Osteocyte (in vitro differentiated cells): Measurements from ENCODE around the gene PIWIL1. TPM values are rescaled to one million over a fixed set of nuclear protein-coding genes. Genes with fewer than 3 reads are reported as not detected.

ENCODE experiments used
- DNase-seq: peaks from one replicate; pipeline ENCODE4 v3.0.0; 2021; ENCODE audit warnings: mixed read lengths; ENCODE audit not compliant: unreplicated experiment; ENCODE audit errors: extremely low spot score
- H3K27ac Mint-ChIP-seq: one replicate; pipeline ENCODE4 v1.8.0; 2021; ENCODE audit warnings: mild to moderate bottlenecking, mixed read lengths; ENCODE audit not compliant: unreplicated experiment
- H3K27me3 Mint-ChIP-seq: one replicate; pipeline ENCODE4 v1.8.0; 2021; ENCODE audit warnings: mixed read lengths; ENCODE audit not compliant: unreplicated experiment
- H3K36me3 Mint-ChIP-seq: one replicate; pipeline ENCODE4 v1.8.0; 2021; ENCODE audit warnings: mixed read lengths; ENCODE audit not compliant: unreplicated experiment
- H3K4me1 Mint-ChIP-seq: one replicate; pipeline ENCODE4 v1.8.0; 2021; ENCODE audit warnings: mixed read lengths; ENCODE audit not compliant: unreplicated experiment
- H3K4me3 Mint-ChIP-seq: one replicate; pipeline ENCODE4 v1.8.0; 2021; ENCODE audit warnings: mild to moderate bottlenecking, moderate library complexity, mixed read lengths; ENCODE audit not compliant: unreplicated experiment
- H3K9me3 Mint-ChIP-seq: one replicate; pipeline ENCODE4 v1.8.0; 2021; ENCODE audit warnings: mixed read lengths; ENCODE audit not compliant: unreplicated experiment
- CTCF ChIP-seq: fragments of 200-600 bp; sonication (generic); IDR thresholded peaks from 2 replicates; pipeline ENCODE4 v1.5.0; 2021; ENCODE audit warnings: antibody characterized with exemption, mild to moderate bottlenecking, moderate library complexity
- long read RNA-seq: library from polyadenylated mRNA; unstranded; transcript quantifications from one replicate; pipeline ENCODE4 v2.0.0, GENCODE V29; 2021
- total RNA-seq: library from RNA; stranded (reverse); gene quantifications from 2 replicates; pipeline ENCODE4 v1.2.1, GENCODE V29; 2021

The PIWIL1 gene
- not detected in 2 replicates for total RNA-seq
- long read RNA-seq: 0 reads

- H3K27me3 Mint-ChIP-seq: no peaks in the 10 kb centered on the region
- no peaks in the 10 kb centered on the region for H3K4me1 Mint-ChIP-seq
- no peak for DNase-seq
- no peak for TF ChIP-seq CTCF
- H3K36me3 Mint-ChIP-seq: no peaks in the 10 kb centered on the region
- H3K27ac Mint-ChIP-seq: no peak within 1 kb of the TSS
- H3K4me3 Mint-ChIP-seq: no peak within 1 kb of the TSS
- H3K9me3 Mint-ChIP-seq: no peaks in the 10 kb centered on the region
Observed at GRCh38 chr12:130337488-130338303, at the start of gene PIWIL1. PIWIL1 (plus strand) TSS chr12:130337887; CDS start chr12:130342592, 4,705 bp downstream.

- Mint-ChIP-seq H3K4me1 (no peaks in the 10 kb centered on the region), H3K36me3 (peaks cover 5% of the 10 kb centered on the region), H3K4me3 (no peak overlapping the region), H3K9me3 (peaks cover 47% of the 10 kb centered on the region), H3K27ac (no peak overlapping the region), H3K27me3 (no peaks in the 10 kb centered on the region)
- DNase-seq: no peak
- no peak for TF ChIP-seq CTCF
Observed at GRCh38 chr12:130288206-130288605, 49.5 kb upstream of the PIWIL1 start.

GRCh38 chr12:130288691-130289090 is 49.0 kb upstream of the PIWIL1 start:
- Mint-ChIP-seq H3K4me1 (no peaks in the 10 kb centered on the region), H3K36me3 (peaks cover 5% of the 10 kb centered on the region), H3K4me3 (no peak overlapping the region), H3K9me3 (peaks cover 43% of the 10 kb centered on the region), H3K27ac (no peak overlapping the region), H3K27me3 (no peaks in the 10 kb centered on the region)
- no peak for DNase-seq
- TF ChIP-seq CTCF: no peak

- Mint-ChIP-seq H3K27ac (no peak overlapping the region), H3K9me3 (peaks cover 29% of the 10 kb centered on the region)
- TF ChIP-seq CTCF: no peak
Observed at GRCh38 chr12:130290114-130290513, 47.6 kb upstream of the PIWIL1 start.

GRCh38 chr12:130298322-130299021 is 39.2 kb upstream of the PIWIL1 start:
- H3K9me3 Mint-ChIP-seq: peaks cover 40% of the 10 kb centered on the region
- H3K4me1 Mint-ChIP-seq: no peaks in the 10 kb centered on the region
- no peak overlapping the region for H3K4me3 Mint-ChIP-seq
- TF ChIP-seq CTCF: no peak
- H3K36me3 Mint-ChIP-seq: no peaks in the 10 kb centered on the region
- H3K27me3 Mint-ChIP-seq: no peaks in the 10 kb centered on the region
- no peak overlapping the region for H3K27ac Mint-ChIP-seq
- DNase-seq: no peak

More at GRCh38 chr12:130290114-130290513, 47.6 kb upstream of the PIWIL1 start:
- no peak for DNase-seq
- no peaks in the 10 kb centered on the region for H3K36me3 Mint-ChIP-seq
- H3K4me1 Mint-ChIP-seq: no peaks in the 10 kb centered on the region
- no peak overlapping the region for H3K4me3 Mint-ChIP-seq
- no peaks in the 10 kb centered on the region for H3K27me3 Mint-ChIP-seq
